Thyroid gland (tissue), 4 donors: ENCODE results near the gene PSMB4. TPM values are rescaled to one million over a fixed set of nuclear protein-coding genes. Genes with fewer than 3 reads are reported as not detected.
"Not testable (repeated sequence)": the region's sequence is repeated elsewhere in the genome, so short reads cannot be mapped to it uniquely, and the experiment has no call there.

Experiments
- DNase-seq, 2 donors: peaks; one replicate each; pipeline ENCODE4 v3.0.0-alpha.2; 2019
- H3K27ac ChIP-seq, 3 donors: fragments of 200-600 bp; sonication (generic); 1 replicate in 2 of 3; 2 replicates in 1 of 3; pipeline ENCODE4 v1.5.1; 2016 to 2019; ENCODE audit warnings: mild to moderate bottlenecking in 1 of 3, moderate library complexity in 1 of 3
- H3K27me3 ChIP-seq: fragments of 200-600 bp; sonication (generic); one replicate; pipeline ENCODE4 v1.5.1; 2019
- H3K36me3 ChIP-seq, 2 donors: fragments of 200-600 bp; sonication (generic); one replicate each; pipeline ENCODE4 v1.5.1; 2016 to 2019
- H3K4me1 ChIP-seq, 2 donors: fragments of 200-600 bp; sonication (generic); one replicate each; pipeline ENCODE4 v1.5.1; 2017 to 2019
- H3K4me3 ChIP-seq, 3 donors: fragments of 200-600 bp; sonication (generic); replicated peaks in 1 of 3; 1 replicate in 2 of 3; 2 replicates in 1 of 3; pipeline ENCODE4 v1.5.1; 2016; ENCODE audit warnings: mild to moderate bottlenecking in 1 of 3
- H3K9me3 ChIP-seq: fragments of 200-600 bp; sonication (generic); one replicate; pipeline ENCODE4 v1.5.1; 2017
- POLR2A ChIP-seq, 2 donors: fragments of 450-650 bp; IDR thresholded peaks; one replicate each; pipeline ENCODE4 v1.6.1; 2017; ENCODE audit warnings: antibody characterized with exemption in 2 of 2, mild to moderate bottlenecking in 2 of 2, moderate library complexity in 1 of 2
- WGBS, 2 donors: methylation state at CpG; one replicate each; pipeline ENCODE4 v1.1.5; 2017; 5-methylcytosine and 5-hydroxymethylcytosine counted together
- intact Hi-C: fragments of 100-400 bp; cut with DNase I; formaldehyde crosslinking; loops from one replicate; pipeline ENCODE4 v1.15.1; 2023
- total RNA-seq, 4 donors: library from RNA; depleted of rRNA; stranded (reverse); fragments of >200 nt; gene quantifications; one replicate each; pipeline ENCODE4 v1.2.3, GENCODE V29; 2016
- TF ChIP-seq, protein P1 (sequence below), 6 experiments: fragments of 200-600 bp in 3 of 6; fragments of 450-650 bp in 3 of 6; sonication (generic) in 3 of 6; IDR thresholded peaks; one replicate each; pipeline ENCODE4 v1.5.1; 2016 to 2019; ENCODE audit warnings: antibody characterized with exemption in 6 of 6, mild to moderate bottlenecking in 2 of 6, inconsistent platforms in 1 of 6, moderate library complexity in 1 of 6

Gene PSMB4
- total RNA-seq, 4 donors from 2014 or later, result 154 to 283 (median 226) TPM

DNA sequence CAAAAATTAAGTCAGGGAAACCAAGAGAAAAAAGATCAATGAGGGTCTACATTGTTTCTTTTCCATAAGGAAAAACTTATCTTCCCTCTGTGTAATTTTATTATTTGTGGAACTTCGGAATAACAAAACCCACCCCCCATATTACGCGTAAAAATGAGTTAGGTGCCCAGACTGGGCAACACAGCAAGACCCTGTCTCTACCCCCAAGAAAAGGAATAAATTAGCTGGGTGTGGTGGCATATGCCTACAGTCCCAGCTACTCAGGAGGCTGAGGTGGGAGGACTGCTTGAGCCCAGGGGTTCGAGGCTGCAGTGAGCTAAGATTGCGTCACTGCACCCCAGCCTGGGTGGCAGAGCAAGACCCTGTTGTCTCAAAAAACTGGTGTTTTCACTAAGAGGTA lies 20.4 kb downstream of the PSMB4 start:
- Histone ChIP-seq H3K27ac (no peak overlapping the region), H3K4me3 (no peak overlapping the region), H3K4me1 (peaks cover 0 to 1% of the 10 kb centered on the region in 2 donors), H3K9me3 (no peaks in the 10 kb centered on the region), H3K27me3 (no peaks in the 10 kb centered on the region), H3K36me3 (peaks cover 33 to 56% of the 10 kb centered on the region in 2 donors)
- no peak for TF ChIP-seq POLR2A (IDR thresholded peaks at IDR 0.05)
- TF ChIP-seq, protein P1, sequence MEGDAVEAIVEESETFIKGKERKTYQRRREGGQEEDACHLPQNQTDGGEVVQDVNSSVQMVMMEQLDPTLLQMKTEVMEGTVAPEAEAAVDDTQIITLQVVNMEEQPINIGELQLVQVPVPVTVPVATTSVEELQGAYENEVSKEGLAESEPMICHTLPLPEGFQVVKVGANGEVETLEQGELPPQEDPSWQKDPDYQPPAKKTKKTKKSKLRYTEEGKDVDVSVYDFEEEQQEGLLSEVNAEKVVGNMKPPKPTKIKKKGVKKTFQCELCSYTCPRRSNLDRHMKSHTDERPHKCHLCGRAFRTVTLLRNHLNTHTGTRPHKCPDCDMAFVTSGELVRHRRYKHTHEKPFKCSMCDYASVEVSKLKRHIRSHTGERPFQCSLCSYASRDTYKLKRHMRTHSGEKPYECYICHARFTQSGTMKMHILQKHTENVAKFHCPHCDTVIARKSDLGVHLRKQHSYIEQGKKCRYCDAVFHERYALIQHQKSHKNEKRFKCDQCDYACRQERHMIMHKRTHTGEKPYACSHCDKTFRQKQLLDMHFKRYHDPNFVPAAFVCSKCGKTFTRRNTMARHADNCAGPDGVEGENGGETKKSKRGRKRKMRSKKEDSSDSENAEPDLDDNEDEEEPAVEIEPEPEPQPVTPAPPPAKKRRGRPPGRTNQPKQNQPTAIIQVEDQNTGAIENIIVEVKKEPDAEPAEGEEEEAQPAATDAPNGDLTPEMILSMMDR (IDR thresholded peaks at IDR 0.05), result no peak
- DNase-seq, result no peak
- 83 to 97% methylated on average over 5 of the region's 5 CpGs for WGBS, 2 donors
- intact Hi-C loops, result no loop called here

- intact Hi-C loops, result no loop called here
- Histone ChIP-seq H3K4me3 (no peak overlapping the region), H3K27me3 (no peaks in the 10 kb centered on the region), H3K9me3 (no peaks in the 10 kb centered on the region), H3K27ac (peak overlapping the region in 1 of 3 donors; percentile 42), H3K4me1 (peaks cover 0 to 12% of the 10 kb centered on the region in 2 donors), H3K36me3 (peaks cover 51 to 67% of the 10 kb centered on the region in 2 donors)
- TF ChIP-seq POLR2A (IDR thresholded peaks at IDR 0.05), result no peak
- TF ChIP-seq, protein P1 (IDR thresholded peaks at IDR 0.05), result no peak
- DNase-seq, result peak in 1 of 2 donors; percentile 19
- WGBS, 2 donors, result 24 to 41% methylated on average over 2 of the region's 2 CpGs
Measured at GRCh38 chr1:151425103-151425502, 25.7 kb downstream of the PSMB4 start.

- DNase-seq, result no peak
- Histone ChIP-seq H3K9me3 (no peaks in the 10 kb centered on the region), H3K4me1 (peaks cover 6 to 22% of the 10 kb centered on the region in 2 donors), H3K27ac (no peak overlapping the region), H3K27me3 (no peaks in the 10 kb centered on the region), H3K36me3 (peaks cover 32 to 40% of the 10 kb centered on the region in 2 donors), H3K4me3 (no peak overlapping the region)
- intact Hi-C loops, result no loop called here
- 93 to 98% methylated on average over 7 of the region's 7 CpGs for WGBS, 2 donors
- TF ChIP-seq, protein P1 (IDR thresholded peaks at IDR 0.05), result no peak
- TF ChIP-seq POLR2A (IDR thresholded peaks at IDR 0.05), result no peak
Measured at GRCh38 chr1:151428068-151428467, 28.7 kb downstream of the PSMB4 start.

DNA sequence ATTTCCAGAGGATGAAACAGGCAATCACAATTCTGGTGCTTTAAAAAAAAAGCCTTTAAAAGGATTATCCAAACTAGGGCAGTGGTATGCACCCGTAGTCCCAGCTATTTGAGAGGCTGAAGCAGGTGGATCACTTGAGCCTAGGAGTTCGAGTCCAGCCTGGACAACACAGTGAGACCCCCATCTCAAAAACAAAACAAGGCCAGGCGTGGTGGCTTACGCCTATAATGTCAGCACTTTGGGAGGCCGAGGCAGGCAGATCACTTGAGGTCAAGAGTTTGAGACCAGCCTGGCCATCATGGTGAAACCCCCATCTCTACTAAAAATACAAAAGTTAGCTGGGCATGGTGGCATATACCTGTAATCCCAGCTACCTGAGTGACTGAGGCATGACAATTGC lies 34.5 kb downstream of the PSMB4 start:
- H3K4me3 ChIP-seq, H3K9me3 ChIP-seq, H3K27me3 ChIP-seq, intact Hi-C loops, H3K36me3 ChIP-seq, H3K27ac ChIP-seq, DNase-seq: not testable (repeated sequence)
- WGBS, 2 donors, result 97 to 98% methylated on average over 5 of the region's 5 CpGs
- peaks cover 16 to 32% of the 10 kb centered on the region in 2 donors for H3K4me1 ChIP-seq

DNA sequence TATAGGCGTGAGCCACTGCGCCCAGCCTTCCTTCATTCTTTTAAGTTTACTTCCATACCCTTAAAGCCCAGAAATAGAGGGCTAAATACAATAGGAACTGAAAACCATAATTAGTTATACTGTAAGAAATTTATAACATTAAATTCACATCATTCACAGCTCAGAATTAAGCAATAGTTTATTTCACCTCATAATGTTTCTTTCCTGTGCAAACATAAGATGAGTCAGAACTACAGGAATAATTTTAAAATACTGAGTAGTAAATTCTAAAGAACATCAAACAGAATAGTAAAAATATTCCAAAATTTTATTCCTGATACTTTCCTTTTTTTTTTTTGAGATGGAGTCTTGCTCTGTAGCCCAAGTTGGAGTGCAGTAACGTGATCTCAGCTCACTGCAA lies 35.8 kb downstream of the PSMB4 start:
- DNase-seq, result no peak
- intact Hi-C loops, result no loop called here

More for the DNA sequence above, 35.8 kb downstream of the PSMB4 start:
- Histone ChIP-seq H3K9me3 (no peaks in the 10 kb centered on the region), H3K4me3 (no peak overlapping the region), H3K27ac (no peak overlapping the region), H3K4me1 (peaks cover 16 to 30% of the 10 kb centered on the region in 2 donors), H3K36me3 (no peaks in the 10 kb centered on the region), H3K27me3 (no peaks in the 10 kb centered on the region)
- WGBS, 2 donors, result 94 to 97% methylated on average over 3 of the region's 3 CpGs
- TF ChIP-seq, protein P1 (IDR thresholded peaks at IDR 0.05), result no peak
- TF ChIP-seq POLR2A (IDR thresholded peaks at IDR 0.05), result no peak
